PFSK-1 (cell line): ENCODE data around the gene DCTN3.

ENCODE experiments used
- FOXP2 ChIP-seq: optimal IDR thresholded peaks from 2 replicates; pipeline ENCODE3; 2011; ENCODE audit warnings: borderline replicate concordance, control low read depth, inconsistent platforms; ENCODE audit not compliant: insufficient read depth; ENCODE audit errors: extremely low read length, extremely low read depth
- POLR2AphosphoS5 ChIP-seq: IDR thresholded peaks from 2 replicates; pipeline ENCODE4 v1.6.1; 2012; ENCODE audit warnings: low read depth, mild to moderate bottlenecking, control low read depth, low read length, moderate library complexity
- SIN3A ChIP-seq: IDR thresholded peaks from 2 replicates; pipeline ENCODE4 v1.6.1; 2012; ENCODE audit warnings: mild to moderate bottlenecking, low read length, moderate library complexity, borderline replicate concordance; ENCODE audit not compliant: insufficient read depth
- TAF1 ChIP-seq: IDR thresholded peaks from 2 replicates; pipeline ENCODE4 v1.6.1; 2012; ENCODE audit warnings: low read length, control low read depth, borderline replicate concordance; ENCODE audit not compliant: insufficient read depth
- TF ChIP-seq, protein P1 (sequence below), 2 experiments: IDR thresholded peaks; 2 replicates each; pipeline versions ENCODE4 v1.6.1 to v1.8.0; 2011 to 2012; ENCODE audit warnings: low read depth in 2 of 2, low read length in 2 of 2, control low read depth in 1 of 2, inconsistent platforms in 1 of 2, mild to moderate bottlenecking in 1 of 2, moderate library complexity in 1 of 2; ENCODE audit not compliant: insufficient read depth in 1 of 2

- no peak for TF ChIP-seq FOXP2
- TF ChIP-seq SIN3A, result no peak
- TF ChIP-seq, protein P1, sequence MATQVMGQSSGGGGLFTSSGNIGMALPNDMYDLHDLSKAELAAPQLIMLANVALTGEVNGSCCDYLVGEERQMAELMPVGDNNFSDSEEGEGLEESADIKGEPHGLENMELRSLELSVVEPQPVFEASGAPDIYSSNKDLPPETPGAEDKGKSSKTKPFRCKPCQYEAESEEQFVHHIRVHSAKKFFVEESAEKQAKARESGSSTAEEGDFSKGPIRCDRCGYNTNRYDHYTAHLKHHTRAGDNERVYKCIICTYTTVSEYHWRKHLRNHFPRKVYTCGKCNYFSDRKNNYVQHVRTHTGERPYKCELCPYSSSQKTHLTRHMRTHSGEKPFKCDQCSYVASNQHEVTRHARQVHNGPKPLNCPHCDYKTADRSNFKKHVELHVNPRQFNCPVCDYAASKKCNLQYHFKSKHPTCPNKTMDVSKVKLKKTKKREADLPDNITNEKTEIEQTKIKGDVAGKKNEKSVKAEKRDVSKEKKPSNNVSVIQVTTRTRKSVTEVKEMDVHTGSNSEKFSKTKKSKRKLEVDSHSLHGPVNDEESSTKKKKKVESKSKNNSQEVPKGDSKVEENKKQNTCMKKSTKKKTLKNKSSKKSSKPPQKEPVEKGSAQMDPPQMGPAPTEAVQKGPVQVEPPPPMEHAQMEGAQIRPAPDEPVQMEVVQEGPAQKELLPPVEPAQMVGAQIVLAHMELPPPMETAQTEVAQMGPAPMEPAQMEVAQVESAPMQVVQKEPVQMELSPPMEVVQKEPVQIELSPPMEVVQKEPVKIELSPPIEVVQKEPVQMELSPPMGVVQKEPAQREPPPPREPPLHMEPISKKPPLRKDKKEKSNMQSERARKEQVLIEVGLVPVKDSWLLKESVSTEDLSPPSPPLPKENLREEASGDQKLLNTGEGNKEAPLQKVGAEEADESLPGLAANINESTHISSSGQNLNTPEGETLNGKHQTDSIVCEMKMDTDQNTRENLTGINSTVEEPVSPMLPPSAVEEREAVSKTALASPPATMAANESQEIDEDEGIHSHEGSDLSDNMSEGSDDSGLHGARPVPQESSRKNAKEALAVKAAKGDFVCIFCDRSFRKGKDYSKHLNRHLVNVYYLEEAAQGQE (IDR thresholded peaks at IDR 0.05; ENCODE audit: insufficient read depth in 1 of 2, low read depth in 2 of 2, low read length in 2 of 2), result no peak
- no peak for TF ChIP-seq POLR2AphosphoS5
- no peak for TF ChIP-seq TAF1
Observed at GRCh38 chr9:34635556-34635955, 15.3 kb upstream of the DCTN3 start.
